Mesothelial cell of epicardium (in vitro differentiated cells): ENCODE measurements around the gene GALNT13. TPM values are rescaled to one million over a fixed set of nuclear protein-coding genes. Genes with fewer than 3 reads are reported as not detected.

Source experiments
- DNase-seq, 2 experiments: peaks; one replicate each; pipeline ENCODE4 v3.0.0; 2021; ENCODE audit warnings: low spot score in 2 of 2; ENCODE audit not compliant: unreplicated experiment in 2 of 2
- H3K27ac Mint-ChIP-seq: 2 replicates; pipeline ENCODE4 v1.8.0; 2021; ENCODE audit warnings: mixed read lengths
- H3K27me3 Mint-ChIP-seq: 2 replicates; pipeline ENCODE4 v1.8.0; 2021; ENCODE audit warnings: low read depth, mixed read lengths
- H3K36me3 Mint-ChIP-seq: 2 replicates; pipeline ENCODE4 v1.8.0; 2021; ENCODE audit warnings: mixed read lengths
- H3K4me1 Mint-ChIP-seq: 2 replicates; pipeline ENCODE4 v1.8.0; 2021; ENCODE audit warnings: mixed read lengths
- H3K4me3 Mint-ChIP-seq: 2 replicates; pipeline ENCODE4 v1.8.0; 2021; ENCODE audit warnings: mild to moderate bottlenecking, moderate library complexity, mixed read lengths
- H3K9me3 Mint-ChIP-seq: 2 replicates; pipeline ENCODE4 v1.8.0; 2021; ENCODE audit warnings: mixed read lengths
- CTCF ChIP-seq: fragments of 200-600 bp; sonication (generic); IDR thresholded peaks from one replicate; pipeline ENCODE4 v1.5.0; 2021; ENCODE audit warnings: antibody characterized with exemption; ENCODE audit not compliant: unreplicated experiment
- total RNA-seq: library from RNA; stranded (reverse); gene quantifications from 3 replicates; pipeline ENCODE4 v1.2.1, GENCODE V29; 2021

GALNT13 gene
- total RNA-seq, 1 donor from 2014 or later: 15.8 TPM

GRCh38 chr2:154381931-154382794 is 510.4 kb downstream of the GALNT13 start:
- Mint-ChIP-seq H3K36me3 (no peaks in the 10 kb centered on the region), H3K9me3 (no peaks in the 10 kb centered on the region), H3K27me3 (peaks cover 1% of the 10 kb centered on the region), H3K4me3 (no peak overlapping the region), H3K4me1 (peaks cover 6% of the 10 kb centered on the region), H3K27ac (no peak overlapping the region)
- no peak for DNase-seq
- no peak for TF ChIP-seq CTCF

- Mint-ChIP-seq H3K27me3 (no peaks in the 10 kb centered on the region), H3K36me3 (peaks cover 6% of the 10 kb centered on the region), H3K4me1 (peaks cover 6% of the 10 kb centered on the region), H3K27ac (no peak overlapping the region), H3K9me3 (peaks cover 23% of the 10 kb centered on the region), H3K4me3 (no peak overlapping the region)
- DNase-seq: no peak
- no peak for TF ChIP-seq CTCF
These were observed 514.5 kb downstream of the GALNT13 start for GRCh38 chr2:154386186-154386585.

- Mint-ChIP-seq H3K9me3 (peaks cover 34% of the 10 kb centered on the region), H3K27ac (no peak overlapping the region), H3K4me3 (no peak overlapping the region), H3K27me3 (no peaks in the 10 kb centered on the region), H3K4me1 (peaks cover 4% of the 10 kb centered on the region), H3K36me3 (peaks cover 10% of the 10 kb centered on the region)
- no peak for DNase-seq
- TF ChIP-seq CTCF: no peak
These were observed 519.3 kb downstream of the GALNT13 start for GRCh38 chr2:154391051-154391450.

GRCh38 chr2:154392256-154392655 is 520.5 kb downstream of the GALNT13 start:
- Mint-ChIP-seq H3K36me3 (peaks cover 10% of the 10 kb centered on the region), H3K27ac (no peak overlapping the region), H3K27me3 (no peaks in the 10 kb centered on the region), H3K4me1 (no peaks in the 10 kb centered on the region), H3K9me3 (peaks cover 34% of the 10 kb centered on the region), H3K4me3 (no peak overlapping the region)
- DNase-seq: no peak
- TF ChIP-seq CTCF: no peak

GRCh38 chr2:154394600-154394999 is 522.9 kb downstream of the GALNT13 start:
- Mint-ChIP-seq H3K36me3 (peaks cover 7% of the 10 kb centered on the region), H3K27ac (no peak overlapping the region), H3K4me3 (no peak overlapping the region), H3K4me1 (no peaks in the 10 kb centered on the region), H3K9me3 (peaks cover 20% of the 10 kb centered on the region), H3K27me3 (no peaks in the 10 kb centered on the region)
- TF ChIP-seq CTCF: no peak
- no peak for DNase-seq
